IPS DF 4.7 (cell line): Measurements from ENCODE around the gene L3MBTL4.
"Not testable (repeated sequence)": the region's sequence is repeated elsewhere in the genome, so short reads cannot be mapped to it uniquely, and the experiment has no call there.

Experiments used
- DNase-seq: peaks from one replicate; pipeline ENCODE4 v3.0.0-alpha.2; 2013; ENCODE audit warnings: low spot score; ENCODE audit errors: extremely low read depth

L3MBTL4 gene

DNA sequence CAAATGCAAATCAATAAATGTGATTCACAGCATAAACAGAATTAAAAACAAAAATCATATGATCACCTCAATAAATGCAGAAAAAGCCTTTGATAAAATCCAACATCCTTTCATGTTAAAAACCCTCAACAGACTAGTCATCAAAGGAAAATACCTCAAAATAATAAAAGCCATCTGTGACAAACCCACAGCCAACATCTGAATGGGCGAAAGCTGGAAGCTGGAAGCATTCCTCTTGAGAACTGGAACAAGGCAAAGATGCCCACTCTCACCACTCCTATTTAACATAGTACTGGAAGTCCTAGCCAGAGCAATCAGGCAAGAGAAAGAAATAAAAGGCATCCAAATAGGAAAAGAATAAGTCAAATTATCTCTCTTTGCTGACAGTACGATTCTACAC is 367.1 kb downstream of the L3MBTL4 start:
- DNase-seq: not testable (repeated sequence)

DNA sequence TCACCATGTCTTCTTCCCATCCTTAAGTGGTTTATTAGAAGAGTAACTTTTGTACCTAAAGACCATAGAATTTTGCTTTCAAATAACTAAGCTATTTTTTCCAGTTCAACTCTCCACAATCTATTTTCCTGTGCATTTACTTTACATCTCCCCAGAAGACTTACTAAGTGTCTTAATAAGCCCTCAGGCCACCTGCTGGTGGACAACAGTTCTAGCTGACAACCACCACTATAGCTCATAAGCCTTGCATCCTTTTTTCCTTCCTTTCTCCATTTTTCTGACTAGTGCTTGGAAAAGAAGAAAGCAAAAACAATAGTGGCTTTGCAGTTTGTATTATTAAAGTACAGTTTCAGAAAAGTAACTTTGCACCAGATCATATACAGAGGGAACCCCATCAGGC is 369.9 kb downstream of the L3MBTL4 start:
- DNase-seq: no peak

DNA sequence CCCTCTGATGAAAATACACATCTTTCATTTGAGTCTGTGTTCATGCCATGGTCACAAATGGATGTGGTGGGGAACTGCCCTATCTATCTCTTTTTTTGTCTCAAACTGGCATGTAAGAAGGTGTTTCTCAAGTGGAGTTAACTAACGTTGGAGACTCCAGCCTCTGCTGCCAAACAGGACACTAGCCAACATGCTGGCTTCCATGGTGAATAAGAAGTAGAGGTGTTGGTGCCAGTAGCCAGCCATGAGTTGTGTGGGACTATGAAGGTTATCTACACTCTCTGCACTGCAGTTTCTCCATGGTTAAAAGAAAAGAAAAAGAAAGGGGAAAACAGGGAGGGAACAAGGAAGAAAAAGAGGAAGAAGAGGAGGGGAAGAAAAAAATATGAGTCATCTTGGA is 370.4 kb downstream of the L3MBTL4 start:
- DNase-seq: no peak

DNA sequence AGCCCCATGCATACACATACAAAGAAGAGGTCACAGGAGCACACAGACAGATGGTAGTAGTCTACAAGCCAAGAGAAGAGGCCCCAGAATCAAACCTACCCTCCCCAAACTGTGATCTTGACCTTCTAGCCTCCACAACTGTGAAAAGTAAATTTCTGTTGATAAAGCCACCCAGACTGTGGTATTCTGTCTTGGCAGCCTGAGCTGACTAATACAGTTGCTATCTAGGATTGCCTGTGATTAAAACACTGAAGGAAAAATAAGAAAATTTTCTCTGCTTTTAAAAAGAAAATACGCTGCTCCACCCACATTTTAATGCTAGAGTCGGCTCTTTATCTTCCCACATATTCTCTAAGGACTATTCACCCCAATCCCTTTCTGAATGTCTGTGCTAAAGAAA is 375.7 kb downstream of the L3MBTL4 start:
- DNase-seq: no peak

DNA sequence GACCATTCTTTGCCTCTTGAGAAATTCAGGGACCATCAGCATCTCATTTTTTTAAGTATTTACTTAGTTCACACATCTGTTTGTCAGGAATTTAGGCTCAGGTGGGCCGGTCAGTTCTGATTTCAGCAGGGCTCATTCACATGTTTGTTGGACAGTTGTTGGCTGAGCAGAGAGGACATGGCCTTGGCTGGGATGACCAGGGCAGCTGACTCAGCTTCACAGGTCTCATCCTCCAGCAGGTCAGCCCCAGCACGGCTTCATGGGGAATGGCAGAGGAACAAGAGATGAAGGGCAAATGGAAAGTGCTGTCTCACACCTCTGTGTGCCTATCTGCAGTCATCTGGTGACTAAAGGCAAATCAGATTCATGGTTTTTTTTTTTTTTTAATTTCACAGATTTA is 383.3 kb downstream of the L3MBTL4 start:
- no peak for DNase-seq

DNA sequence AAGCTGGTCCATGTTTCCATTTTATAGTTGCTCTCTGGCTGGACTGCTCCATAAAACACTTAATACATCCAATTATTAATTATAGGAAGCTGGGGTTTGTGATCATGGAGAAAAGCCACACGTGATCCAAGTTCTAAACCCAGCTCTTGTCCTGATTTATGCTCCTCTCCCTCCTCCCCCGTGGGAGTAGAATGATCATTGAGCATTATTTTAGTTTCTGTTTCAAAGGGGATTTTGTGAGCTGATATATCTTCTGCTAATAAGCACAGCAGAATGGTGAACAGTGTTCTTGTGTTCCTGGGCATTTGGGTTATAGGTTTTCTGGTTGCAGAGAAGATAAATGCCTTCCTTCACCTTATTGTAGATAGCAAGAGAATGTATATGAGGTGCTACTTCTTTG is 383.7 kb downstream of the L3MBTL4 start:
- no peak for DNase-seq

DNA sequence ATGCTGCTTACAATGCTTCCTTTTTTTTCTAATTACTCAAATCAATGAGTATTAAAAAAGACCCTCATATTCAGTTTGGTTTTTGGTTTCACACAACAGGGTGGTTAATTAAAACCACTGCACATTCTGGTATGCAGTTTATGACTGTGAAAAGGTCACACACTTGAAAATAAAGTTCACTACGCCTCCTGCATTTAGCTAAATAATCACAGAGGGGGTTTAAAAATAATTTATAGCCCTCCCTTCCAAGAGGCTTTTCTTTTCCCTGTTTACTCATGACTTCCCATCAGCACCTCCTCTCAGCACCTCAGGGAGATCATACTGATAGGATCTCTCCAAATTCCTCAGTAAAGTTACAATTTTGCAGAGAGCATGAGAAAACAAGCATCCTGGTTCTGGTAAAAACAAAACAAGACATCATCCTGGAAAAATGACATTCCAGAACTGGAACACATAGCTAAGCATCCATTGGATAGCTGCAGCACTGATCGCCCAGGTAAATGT is 389.9 kb downstream of the L3MBTL4 start:
- DNase-seq: no peak

DNA sequence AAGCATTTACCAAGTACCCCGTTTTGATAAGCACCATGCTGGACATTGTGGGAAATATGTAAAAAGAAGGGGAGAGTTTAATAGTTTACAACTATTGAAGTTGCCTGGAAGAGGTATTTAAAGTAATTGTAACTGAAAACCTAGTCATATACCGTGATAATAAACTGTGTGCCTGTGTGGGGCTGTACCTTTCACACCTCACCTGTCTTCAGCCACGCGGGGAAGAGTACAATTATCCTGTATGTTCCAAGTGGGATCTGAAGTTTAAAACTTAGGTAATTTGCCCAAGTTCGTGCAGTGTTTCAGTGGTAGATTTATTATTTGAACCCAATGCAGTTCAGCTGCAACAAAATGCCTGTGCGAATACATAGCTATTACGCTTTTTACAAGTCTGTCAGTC is 391.2 kb downstream of the L3MBTL4 start:
- no peak for DNase-seq

DNA sequence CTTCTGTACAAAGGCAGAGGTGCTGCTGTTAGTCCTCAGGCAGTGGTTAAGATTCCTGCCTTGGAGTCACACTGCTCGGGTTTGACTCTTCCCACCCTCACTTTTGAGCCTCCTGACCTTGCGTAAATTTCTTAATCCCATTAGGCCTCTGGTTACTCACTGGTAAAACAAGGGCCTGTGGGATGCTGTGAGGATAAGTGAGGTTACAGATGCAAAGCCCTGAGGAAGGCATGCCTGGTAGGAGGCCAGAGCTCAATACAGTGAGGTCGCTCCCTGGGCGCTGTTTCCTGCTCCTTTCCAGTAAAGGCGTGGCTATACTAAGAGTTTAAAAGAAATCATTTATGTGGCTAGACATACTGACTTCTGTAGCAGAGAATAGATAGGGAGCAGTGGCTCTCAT is 391.9 kb downstream of the L3MBTL4 start:
- DNase-seq: peak; percentile 16

DNA sequence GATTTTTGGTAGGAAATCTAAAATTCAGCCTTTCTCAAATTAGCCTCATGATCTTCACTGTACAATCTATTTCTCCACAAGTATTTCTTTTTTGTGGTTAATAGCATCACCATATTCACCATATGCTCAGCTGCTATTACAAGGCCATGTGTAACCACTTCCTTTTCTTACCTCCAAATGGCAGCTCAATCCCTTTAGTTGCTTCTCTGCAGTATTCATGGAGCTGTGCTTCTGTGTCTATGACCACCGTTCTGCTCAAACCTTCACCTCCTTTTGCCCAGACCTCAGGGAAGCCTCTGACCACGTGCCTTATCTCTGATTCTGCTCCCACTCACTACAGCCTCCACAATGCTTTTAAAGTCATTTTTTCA is 392.7 kb downstream of the L3MBTL4 start:
- DNase-seq: no peak

DNA sequence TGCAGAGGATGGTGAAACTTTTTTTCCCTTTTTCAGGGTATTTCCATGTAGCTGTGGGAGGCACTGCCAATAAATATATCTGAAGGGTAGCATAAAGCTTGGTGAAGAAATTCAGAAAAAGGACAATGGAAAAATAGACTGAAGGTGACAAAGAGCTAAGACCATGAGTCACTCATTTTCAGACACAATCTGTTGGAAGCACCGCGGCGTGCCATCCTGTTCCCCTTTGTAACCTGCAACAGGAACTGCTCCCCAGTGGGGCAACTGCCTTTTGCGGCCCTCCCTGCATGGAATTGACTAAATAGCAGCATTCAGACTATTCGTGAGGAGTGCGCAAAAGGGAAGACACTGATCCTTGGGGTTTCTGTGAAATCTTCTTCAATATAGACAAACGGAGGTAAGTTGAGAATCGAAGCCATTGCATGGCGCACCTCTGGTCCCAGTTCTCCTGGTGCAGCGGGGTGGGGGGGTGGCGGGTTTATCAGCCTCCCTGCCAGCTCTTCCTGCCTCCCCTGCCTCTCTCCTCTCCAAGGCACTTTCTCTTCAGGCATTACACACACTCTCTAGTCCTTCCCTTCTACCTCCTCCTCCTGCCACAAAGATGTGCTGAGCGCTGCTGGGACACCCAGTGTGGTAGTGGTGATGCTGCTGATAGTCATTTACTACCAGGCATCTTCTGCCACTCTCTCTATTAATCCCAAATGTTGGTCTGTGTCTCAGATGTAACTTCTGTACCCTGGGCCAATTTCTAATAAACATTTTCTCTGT is 393.2 kb downstream of the L3MBTL4 start:
- DNase-seq: no peak

DNA sequence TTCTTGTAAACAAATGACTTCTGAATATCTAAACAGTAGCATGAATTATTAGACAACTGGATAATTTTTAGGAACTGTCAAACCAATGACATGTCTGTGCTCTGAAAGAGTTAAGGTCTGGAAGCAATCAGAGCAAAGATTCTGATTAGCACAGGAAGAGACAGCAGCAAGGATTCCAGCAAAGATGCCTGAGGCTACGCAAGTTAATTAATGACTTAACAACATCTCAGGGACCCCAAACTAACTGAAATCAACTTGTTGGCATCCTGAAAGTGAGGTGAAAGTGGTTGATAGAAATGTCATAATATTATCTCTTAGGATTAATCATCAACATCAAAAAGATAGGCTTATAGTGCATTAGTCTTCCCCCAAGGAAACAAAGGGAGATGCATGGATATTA is 396.0 kb downstream of the L3MBTL4 start:
- no peak for DNase-seq

DNA sequence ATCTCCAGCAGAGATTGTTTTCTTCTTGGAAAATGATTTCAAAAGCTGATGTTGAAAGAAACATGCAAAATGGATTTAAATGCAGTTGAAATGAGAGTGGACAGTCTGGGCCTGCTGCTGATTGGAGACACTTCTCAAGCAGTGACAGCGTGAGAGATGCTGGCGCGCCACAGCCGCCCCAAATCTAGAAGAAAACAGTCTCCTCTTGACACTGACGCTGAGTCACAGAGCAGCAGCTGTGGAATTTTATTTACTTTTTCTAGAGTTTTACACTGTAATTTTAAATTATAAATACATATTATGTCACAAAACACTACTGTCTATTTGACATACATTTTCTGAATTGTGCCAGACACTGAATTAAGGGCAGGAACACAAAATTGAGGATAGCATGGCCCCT is 397.5 kb downstream of the L3MBTL4 start:
- DNase-seq: no peak

DNA sequence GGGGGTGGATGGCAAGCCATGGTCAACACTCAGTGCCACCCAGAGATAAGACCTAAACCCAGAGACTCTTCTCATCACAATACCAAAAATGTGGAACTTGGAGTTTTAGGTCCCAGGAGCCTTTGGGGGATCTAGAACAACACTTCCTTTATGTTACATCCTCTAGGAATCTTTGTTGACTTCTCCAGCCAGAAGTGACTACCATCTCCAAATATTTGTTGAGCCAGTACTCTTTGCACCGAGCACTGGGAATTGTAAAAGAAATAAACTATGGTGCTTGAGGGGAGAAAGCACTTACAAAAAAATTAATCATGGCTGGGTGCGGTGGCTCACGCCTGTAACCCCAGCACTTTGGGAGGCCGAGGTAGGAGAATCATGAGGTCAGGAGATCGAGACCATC is 399.3 kb downstream of the L3MBTL4 start:
- DNase-seq: no peak

DNA sequence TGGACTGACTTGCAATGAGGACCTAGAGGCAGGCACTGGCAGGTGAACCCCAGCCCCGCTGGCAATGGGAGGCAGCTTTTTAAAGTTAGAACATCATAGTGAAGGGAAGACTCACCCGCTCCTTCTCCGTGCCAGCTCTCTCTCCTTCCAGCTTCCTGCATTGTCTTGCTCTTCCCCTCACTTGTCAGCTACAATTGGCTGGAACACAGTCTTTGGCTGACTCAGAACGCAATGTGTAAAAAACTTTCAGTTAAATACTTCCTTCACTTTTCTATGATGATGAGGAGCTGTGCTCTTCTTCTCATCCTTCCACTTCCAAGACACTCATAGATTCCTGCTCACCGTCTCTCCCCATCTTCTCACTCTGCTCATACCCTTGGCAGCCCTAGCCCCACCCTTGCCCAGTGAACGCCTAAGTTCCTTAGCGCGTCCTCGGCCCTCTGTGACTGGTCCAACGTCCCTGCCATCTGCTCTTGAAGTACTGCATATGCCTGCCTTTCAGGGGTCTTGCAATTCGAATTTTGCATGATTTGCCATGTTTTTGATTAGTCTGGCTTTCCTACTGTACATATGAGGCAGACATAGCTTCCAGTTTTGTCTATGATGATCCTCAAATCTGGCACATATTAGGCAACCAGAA is 401.4 kb downstream of the L3MBTL4 start:
- no peak for DNase-seq

DNA sequence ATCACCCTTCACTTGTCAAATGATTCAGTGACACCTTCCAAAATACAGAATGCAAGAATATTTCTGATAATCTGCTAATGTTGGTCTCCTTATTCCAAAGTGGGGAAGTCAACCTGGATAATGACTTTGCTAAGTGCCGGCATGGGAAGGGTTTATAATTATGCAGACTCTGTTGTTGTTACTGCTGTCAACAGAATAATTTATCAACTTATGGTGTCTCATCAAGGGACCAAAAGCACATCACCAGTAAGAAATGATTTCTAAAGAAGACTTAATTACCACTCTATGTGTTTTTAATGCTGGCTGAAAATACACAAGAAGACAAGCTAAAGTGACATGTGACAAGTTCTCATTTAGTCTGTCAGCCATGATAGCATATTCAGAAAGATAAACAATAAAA is 403.8 kb downstream of the L3MBTL4 start:
- no peak for DNase-seq

DNA sequence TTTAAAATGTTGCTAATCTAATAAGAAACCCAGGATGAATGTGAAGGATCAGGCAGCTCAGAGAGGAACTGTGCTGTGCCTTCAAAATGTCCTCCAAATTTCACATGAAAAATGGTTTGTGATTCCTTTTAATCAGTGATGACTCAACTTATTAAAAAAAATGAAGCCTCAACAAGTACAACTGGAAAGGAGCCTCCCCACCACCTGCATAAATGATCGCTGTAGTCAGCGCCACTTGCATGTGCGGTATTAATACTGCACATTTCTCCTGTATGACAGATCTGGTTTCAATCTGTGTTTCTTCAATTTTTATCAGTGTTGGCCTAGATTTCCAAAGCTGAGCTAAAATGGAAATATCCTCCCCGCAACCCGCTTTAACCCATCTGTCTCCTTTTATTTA is 404.4 kb downstream of the L3MBTL4 start:
- DNase-seq: no peak

DNA sequence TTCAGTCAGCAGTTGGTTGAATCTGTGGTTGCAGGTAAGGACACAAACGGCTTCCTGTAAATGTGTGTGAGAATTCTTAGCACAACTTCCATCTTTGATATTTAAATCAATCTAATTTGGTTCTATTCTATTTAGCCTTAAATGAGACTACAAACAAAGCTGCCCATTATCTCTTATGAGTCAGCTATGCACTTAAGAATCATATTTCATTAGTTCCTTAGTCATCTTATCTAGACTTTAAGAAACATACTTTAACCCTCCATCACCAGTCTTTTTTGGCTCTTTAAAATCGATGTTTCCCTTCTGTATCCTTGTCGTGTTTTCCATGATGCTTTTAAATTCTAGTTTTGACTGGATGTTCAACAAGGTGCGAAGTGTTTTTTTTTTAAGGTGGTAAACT is 405.0 kb downstream of the L3MBTL4 start:
- no peak for DNase-seq

DNA sequence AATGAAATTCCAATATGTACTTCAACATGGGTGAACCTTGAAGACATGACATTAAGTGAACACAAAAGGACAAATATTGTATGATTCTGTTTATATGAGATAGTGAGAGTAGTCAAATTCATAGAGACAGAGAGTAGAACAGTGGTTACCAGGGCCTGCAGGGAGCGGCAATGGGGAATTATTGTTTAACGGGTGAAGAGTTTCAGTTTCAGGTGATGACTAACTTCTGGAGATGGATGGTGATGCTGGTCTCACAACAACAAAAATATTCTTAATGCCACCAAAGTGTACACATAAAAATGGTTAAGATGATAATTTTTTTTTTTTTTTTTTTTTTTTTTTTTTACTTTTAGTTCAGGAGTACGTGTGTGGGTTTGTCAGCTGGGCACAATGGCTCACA is 410.0 kb downstream of the L3MBTL4 start:
- DNase-seq: no peak

DNA sequence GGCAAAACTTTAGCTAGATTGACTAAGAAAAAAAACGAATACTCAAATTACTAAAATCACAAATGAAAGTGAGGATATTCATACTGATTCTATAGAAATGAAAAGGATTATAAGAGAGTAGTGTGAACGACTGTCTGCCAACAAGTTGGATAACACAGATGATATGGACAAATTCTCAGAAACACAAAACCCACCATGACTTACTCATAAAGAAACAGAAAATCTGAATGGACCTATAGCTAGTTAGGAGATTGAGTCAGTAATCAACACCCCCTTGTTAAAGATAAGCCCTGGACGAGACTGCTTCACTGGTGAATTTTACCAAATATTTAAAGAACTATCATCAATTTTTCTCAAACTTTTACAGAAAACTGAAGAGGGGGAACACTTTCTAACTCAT is 410.6 kb downstream of the L3MBTL4 start:
- DNase-seq: no peak

DNA sequence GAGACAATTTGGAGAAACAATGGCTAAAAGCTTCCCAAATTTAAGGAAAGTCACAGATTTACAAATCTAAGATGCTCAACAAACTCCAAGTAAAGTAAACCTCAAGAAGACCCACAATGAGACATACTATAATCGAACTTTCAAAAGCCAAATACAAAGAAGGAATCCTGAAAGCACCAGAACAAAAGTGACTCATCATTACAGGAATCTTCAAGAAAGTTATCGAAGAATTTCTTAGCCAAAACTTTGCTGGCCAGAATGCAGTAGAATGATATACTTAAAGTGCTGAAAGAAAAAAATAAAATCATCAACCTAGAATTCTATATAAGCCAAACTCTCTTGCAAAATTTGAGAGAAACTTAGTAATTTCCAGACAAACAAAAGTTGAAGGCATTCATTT is 412.8 kb downstream of the L3MBTL4 start:
- DNase-seq: no peak

DNA sequence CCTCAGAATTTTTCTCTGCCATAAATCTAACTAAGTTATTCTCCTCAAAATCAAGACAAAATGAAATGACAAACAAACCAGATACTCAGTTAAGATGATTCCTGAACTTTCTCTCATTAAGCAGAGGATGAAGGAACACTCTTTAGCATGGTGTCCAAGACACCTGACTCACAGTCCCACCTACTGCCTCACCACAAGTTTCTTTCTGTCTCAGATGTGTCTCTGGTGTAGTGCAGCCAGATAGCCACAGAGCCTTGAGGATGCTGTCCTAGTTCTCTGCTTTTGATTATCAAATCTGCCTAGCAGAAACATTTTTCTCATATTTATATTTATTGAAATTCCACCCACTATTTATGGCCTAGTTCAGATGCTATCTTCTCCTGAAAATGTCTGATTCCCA is 415.8 kb downstream of the L3MBTL4 start:
- DNase-seq: no peak

DNA sequence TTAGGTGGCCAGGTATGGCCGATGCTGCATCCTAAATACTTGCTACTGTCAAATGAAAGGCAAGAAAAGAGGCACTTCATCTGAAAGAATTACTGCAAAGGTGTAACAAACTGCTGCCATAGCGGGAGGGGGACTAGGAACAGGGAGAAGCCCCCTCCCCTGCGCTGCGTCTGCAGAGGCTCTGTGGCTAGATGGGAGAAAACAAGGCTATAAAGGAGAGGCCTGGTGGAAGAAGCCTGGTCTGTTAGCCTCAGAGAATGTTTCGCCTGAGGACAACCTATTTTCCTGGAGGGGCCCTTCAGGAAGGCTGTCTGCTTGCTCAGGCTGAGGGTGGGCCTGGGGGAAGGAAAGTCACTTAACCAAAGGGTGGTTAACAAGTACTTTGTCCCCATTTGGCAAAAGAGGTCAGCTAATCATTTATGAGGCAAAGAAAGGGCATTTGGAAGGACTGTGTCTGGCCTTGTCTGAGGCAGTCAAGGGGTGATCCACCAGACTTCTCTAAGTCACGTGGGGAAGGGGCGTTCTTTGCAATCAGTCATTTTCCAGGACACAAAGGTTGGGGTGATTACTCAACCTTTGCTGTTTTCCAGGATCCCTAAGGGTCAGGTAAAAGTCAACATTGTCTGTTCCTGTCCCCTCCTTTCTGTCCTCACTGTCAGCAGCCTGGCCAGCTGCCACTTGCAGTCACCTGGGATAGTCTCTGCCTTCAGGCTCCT is 416.4 kb downstream of the L3MBTL4 start:
- no peak for DNase-seq
